ENCODE data around the gene SHLD1.

GRCh38 chr20:5745416-5746030 lies 4.7 kb upstream of the SHLD1 start:
- TF ChIP-seq CTCF (IDR thresholded peaks at IDR 0.05) (no peak), POLR2A (IDR thresholded peaks at IDR 0.05) (no peak), EP300 (IDR thresholded peaks at IDR 0.05) (no peak)

Measured in sigmoid colon (tissue), 4 donors.